H54 (cell line): ENCODE results near the gene KCNT2.

Experiments
- DNase-seq: peaks from one replicate; pipeline ENCODE4 v3.0.0; 2011; ENCODE audit warnings: low spot score, mixed read lengths; ENCODE audit not compliant: insufficient read length
- FAIRE-seq: peaks from 3 replicates; lab custom pipeline; 2011; peaks lifted over from hg19 to GRCh38; lab: Jason Lieb, UNC
- POLR2A ChIP-seq: IDR thresholded peaks from 2 replicates; pipeline ENCODE4 v1.6.1; 2011; ENCODE audit warnings: low read depth, mild to moderate bottlenecking, low read length

The KCNT2 gene

DNA sequence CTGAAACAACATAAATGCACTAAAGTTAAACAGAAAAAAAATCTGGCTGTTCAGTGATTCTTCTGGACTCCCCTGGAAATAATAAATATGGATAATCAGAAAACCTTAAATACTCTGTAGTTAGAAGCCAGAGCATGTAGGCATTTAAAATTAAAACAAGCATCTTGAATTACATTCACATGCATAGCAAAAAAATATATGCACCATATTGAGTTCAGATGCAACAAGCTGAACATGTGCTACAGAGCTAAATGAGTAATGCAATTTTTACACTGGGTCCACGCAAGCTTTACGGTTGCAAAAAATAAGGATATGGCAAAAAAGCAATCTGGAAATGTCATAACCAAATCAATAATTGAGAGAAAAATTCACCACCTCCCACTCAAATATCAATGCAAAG is 11.5 kb upstream of the KCNT2 start:
- no peak for TF ChIP-seq POLR2A
- FAIRE-seq = no peak
- DNase-seq = no peak

DNA sequence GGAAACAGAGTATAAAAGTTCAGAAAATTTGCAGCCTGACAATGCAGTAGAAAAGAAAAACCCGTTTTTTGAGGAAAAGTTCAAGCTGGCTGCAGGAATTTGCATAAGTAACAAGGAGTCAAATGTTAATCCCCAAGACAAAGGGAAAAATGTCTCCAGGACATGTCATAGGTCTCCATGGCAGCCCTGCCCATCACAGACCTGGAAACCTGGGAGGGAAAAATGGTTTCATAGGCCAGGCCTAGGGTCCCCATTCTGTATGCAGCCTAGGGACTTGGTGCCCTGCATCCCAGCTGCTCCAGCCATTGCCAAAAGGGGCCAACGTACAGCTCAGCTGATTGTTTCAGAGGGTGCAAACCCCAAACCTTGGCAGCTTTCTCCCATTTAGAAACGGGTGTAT is 3.6 kb upstream of the KCNT2 start:
- FAIRE-seq (no peak), DNase-seq (no peak)
- no peak for TF ChIP-seq POLR2A

DNA sequence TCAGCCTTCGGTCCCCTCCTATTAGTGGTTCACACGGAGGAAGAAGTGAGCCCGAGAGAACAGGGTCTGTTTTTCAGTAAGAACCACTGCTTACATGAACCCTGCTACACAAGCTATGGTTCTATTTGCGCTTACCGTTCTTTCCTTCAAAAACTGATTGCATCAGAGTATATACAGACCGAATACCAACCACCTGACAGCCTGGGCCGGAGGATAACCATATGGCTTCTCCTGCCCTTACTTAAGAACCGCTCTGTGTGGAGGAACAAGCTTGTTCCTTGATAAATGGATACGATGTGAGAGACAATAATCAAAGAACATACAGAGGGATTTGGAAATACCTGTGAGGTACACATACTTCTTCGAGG is 1.1 kb upstream of the KCNT2 start:
- DNase-seq = no peak
- TF ChIP-seq POLR2A = no peak
- FAIRE-seq = no peak

- TF ChIP-seq POLR2A = no peak
- no peak for DNase-seq
- FAIRE-seq = peak; percentile 36
These were observed 259 bp downstream of the KCNT2 start for GRCh38 chr1:196607981-196608380.

DNA sequence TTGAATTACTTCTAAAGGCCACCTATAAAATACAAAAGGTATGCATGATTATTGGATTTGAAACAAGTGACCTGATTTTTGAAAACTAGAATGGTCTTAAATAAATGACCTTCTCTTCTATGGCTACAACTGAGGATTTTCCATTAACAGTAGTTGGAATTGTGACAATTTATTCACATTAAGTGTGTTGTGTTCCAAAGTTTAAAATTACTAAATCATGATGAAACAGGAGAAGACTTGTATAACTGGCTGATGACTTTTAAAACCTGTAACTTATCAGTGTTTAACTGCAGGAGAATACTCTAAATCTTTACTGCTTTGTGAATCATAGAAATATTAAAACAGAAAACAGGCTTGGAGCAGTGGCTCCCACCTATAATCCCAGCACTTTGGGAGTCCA is 4.6 kb downstream of the KCNT2 start:
- DNase-seq (no peak), FAIRE-seq (peak; percentile 50)
- no peak for TF ChIP-seq POLR2A

DNA sequence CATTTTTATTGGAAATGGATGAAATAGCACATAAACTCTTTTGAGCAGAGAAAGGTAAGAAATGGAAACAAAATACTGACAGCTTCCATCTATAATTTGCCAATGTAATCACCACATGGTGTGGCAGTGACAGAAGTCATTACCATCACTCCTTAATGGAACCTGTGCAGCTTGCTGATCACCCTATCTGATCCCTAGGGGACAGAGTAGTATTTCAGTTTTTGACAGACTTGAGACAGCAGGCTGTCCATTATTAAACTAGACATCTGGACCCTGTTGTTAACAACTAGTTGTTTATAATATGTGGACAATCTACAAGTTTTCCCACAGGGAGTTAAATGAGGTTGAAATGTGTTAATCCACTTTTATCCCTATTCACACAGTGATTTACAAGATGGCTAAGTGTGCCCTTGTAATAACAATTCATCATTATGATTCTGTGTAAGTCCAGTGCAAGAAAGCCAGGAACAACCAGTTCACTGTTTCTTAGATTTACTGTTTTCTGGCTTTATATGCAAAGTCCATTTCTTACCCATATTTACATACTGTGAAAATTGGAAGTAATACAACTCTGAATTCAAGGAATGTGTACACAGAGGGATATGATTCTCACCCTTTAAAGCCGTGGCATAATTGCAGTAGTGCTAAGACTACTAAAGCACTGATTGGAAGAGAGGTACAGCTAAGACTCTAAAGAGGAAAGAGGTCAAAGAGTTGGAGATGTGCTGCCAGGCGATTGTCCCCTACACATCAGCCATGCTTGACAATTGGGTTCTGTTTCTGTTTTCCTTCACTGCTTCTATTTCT is 9.1 kb downstream of the KCNT2 start:
- no peak for TF ChIP-seq POLR2A
- FAIRE-seq (no peak), DNase-seq (no peak)

DNA sequence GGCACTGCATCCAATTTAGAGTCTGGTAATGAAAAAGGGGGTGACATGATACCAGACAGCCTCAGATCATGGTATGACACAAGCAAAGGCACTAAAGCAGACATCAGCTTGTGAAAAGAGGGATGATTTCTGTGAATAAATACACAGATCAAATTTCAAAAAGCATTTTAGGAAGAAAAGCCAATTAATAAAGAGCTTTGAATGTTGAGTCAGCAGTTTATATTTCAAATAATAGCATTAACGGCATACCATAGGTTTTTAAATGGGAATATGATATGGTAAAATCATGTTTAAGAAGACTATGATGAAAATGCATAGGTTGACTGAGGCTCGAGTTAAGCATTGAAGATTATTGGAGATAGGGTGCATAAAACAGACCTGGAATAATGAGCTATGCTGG is 13.5 kb downstream of the KCNT2 start:
- DNase-seq (no peak), FAIRE-seq (no peak)
- no peak for TF ChIP-seq POLR2A

- DNase-seq (no peak), FAIRE-seq (no peak)
- no peak for TF ChIP-seq POLR2A
These were observed 14.3 kb downstream of the KCNT2 start for GRCh38 chr1:196593955-196594354.

DNA sequence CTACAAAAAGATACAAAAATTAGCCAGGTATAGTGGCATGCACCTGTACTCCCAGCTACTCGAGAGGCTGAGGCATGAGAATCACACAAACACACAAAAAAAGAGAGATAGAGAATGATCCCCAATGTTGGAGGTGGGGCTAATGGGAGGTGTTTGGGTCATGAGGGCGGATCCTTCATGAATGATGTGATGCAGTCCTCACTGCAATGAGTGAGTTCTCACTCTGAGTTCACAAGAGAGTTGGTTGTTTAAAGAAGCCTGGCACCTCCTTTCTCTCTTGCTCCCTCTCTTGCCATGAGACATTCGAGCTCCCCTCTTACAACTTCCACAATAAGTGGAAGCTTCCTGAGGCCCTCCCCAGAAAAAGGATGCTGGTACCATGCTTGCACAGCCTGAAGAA is 17.3 kb downstream of the KCNT2 start:
- no peak for DNase-seq
- no peak for FAIRE-seq
- TF ChIP-seq POLR2A = no peak

- TF ChIP-seq POLR2A = no peak
- FAIRE-seq = no peak
- no peak for DNase-seq
These were observed 18.1 kb downstream of the KCNT2 start for GRCh38 chr1:196590012-196590708.

- FAIRE-seq = no peak
- no peak for DNase-seq
- TF ChIP-seq POLR2A = no peak
These were observed 23.5 kb downstream of the KCNT2 start for GRCh38 chr1:196584696-196585095.

DNA sequence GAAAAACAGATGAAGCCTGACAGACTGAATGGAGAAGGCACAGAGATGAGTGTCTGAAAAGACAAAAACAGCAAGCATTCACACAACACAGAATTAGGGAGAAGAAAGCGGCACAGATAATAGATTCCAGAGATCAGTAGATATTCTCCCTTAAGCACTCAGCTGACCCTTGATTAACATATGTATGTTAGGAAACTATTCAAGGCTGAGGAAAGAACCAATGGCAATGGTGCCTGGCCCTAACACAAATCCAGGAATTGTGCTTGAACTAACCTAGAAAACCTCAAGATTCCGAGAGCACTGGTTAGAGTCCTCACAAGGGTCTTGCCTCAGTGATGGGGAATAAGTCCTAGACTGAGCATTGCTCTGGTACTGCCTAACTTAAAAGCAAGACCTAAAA is 30.9 kb downstream of the KCNT2 start:
- no peak for TF ChIP-seq POLR2A
- no peak for DNase-seq
- FAIRE-seq = no peak

DNA sequence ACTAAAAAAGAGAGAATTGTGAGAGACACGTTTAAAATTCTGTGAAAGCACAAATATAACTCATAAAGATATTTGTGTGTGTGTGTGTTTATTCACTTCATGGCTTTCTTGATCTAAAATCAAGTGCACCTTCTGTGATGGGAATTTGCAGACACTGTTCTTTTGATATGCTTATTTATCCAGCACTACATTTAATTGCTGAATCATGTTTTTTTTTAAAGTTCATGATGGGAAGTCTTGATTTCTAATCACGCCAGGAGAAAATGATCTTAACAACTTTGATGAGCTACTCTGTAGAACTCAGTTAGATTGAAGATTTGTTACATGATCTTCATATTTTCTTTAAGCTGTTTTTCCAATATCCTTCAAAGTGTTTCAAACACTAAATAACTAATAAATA is 35.0 kb downstream of the KCNT2 start:
- no peak for TF ChIP-seq POLR2A
- DNase-seq = no peak
- FAIRE-seq = no peak

DNA sequence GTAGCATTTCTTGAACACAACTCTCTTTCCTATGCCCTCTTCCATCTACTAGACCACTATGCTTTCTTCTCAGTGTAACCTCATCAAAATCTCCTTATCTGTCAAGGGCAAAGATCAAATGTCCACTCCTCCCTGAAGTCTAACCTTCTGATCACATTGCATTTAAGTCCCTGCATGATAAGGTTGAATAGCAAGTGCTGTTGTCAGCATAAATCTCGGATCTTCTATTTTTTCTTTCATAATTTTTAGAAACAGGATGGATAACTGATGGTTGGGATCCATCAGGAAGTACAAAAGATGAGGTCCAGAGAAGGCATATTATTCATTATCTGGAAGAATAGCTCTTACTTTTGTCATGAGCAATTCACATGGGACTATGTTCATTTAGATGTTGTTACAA is 41.0 kb downstream of the KCNT2 start:
- FAIRE-seq (no peak), DNase-seq (no peak)
- no peak for TF ChIP-seq POLR2A

DNA sequence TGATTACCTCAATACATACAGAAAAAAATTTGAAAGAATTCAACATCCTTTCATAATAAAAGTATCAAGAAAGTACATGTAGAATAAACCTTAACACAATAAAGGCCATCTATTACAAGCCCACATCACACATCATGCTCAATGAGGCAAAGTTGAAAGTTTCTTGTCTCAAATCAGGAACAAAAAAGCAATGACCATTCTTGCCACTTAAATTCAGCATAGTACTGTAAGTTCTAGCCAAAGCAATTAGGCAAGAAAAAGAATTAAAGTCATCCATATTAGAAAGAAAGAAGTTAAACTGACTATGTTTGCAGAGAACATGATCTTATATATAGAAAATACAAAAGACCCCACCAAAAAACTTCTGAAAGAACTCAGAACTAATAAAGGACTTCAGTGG is 44.5 kb downstream of the KCNT2 start:
- no peak for TF ChIP-seq POLR2A
- FAIRE-seq = no peak

More for the DNA sequence above, 44.5 kb downstream of the KCNT2 start:
- no peak for DNase-seq
